Type B pancreatic cell (in vitro differentiated cells): ENCODE results near the gene PSME4. TPM values are rescaled to one million over a fixed set of nuclear protein-coding genes. Genes with fewer than 3 reads are reported as not detected.

Experiments
- DNase-seq: peaks from one replicate; pipeline ENCODE4 v3.0.0; 2021; ENCODE audit warnings: mixed read lengths; ENCODE audit not compliant: unreplicated experiment; ENCODE audit errors: extremely low spot score
- H3K27ac Mint-ChIP-seq: 2 replicates; pipeline ENCODE4 v1.8.0; 2021; ENCODE audit warnings: mild to moderate bottlenecking, mixed read lengths
- H3K27me3 Mint-ChIP-seq: 2 replicates; pipeline ENCODE4 v1.8.0; 2021; ENCODE audit warnings: mixed read lengths
- H3K36me3 Mint-ChIP-seq: 2 replicates; pipeline ENCODE4 v1.8.0; 2021; ENCODE audit warnings: mixed read lengths
- H3K4me1 Mint-ChIP-seq: one replicate; pipeline ENCODE4 v1.8.0; 2021; ENCODE audit warnings: mixed read lengths; ENCODE audit not compliant: unreplicated experiment
- H3K4me3 Mint-ChIP-seq: 2 replicates; pipeline ENCODE4 v1.8.0; 2021; ENCODE audit warnings: mild to moderate bottlenecking, mixed read lengths
- H3K9me3 Mint-ChIP-seq: 2 replicates; pipeline ENCODE4 v1.8.0; 2021; ENCODE audit warnings: mixed read lengths
- total RNA-seq: library from RNA; stranded (reverse); gene quantifications from 2 replicates; pipeline ENCODE4 v1.2.1, GENCODE V29; 2021; ENCODE audit warnings: low replicate concordance
- TF ChIP-seq, protein P1 (sequence below): fragments of 200-600 bp; sonication (generic); conservative IDR thresholded peaks from 2 replicates; pipeline ENCODE4 v1.5.0; 2021; ENCODE audit warnings: antibody characterized with exemption, mild to moderate bottlenecking

PSME4 gene
- total RNA-seq, 1 donor from 2014 or later = 65.6 TPM

DNA sequence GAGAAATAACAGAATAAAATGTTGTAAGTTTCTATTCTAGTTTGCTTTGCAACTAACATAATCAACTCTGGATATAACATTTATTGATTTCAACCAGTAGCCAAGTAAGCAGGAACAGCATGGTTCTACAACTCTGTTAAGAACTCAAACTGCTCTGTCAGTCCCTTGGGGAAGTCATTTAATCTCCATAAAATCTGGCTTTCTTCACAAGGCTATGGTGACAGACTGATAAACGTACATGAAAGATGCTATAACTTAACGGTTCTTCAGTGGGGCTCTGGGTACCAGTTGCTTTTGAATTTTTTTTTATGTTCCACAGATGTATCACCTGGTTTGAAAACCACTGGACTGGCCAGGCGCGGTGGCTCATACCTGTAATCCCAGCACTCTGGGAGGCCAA lies 10.3 kb downstream of the PSME4 start:
- Mint-ChIP-seq H3K27me3 (no peaks in the 10 kb centered on the region), H3K36me3 (peaks cover 5% of the 10 kb centered on the region), H3K4me1 (peaks cover 35% of the 10 kb centered on the region), H3K4me3 (no peak overlapping the region), H3K9me3 (no peaks in the 10 kb centered on the region), H3K27ac (no peak overlapping the region)
- TF ChIP-seq, protein P1, sequence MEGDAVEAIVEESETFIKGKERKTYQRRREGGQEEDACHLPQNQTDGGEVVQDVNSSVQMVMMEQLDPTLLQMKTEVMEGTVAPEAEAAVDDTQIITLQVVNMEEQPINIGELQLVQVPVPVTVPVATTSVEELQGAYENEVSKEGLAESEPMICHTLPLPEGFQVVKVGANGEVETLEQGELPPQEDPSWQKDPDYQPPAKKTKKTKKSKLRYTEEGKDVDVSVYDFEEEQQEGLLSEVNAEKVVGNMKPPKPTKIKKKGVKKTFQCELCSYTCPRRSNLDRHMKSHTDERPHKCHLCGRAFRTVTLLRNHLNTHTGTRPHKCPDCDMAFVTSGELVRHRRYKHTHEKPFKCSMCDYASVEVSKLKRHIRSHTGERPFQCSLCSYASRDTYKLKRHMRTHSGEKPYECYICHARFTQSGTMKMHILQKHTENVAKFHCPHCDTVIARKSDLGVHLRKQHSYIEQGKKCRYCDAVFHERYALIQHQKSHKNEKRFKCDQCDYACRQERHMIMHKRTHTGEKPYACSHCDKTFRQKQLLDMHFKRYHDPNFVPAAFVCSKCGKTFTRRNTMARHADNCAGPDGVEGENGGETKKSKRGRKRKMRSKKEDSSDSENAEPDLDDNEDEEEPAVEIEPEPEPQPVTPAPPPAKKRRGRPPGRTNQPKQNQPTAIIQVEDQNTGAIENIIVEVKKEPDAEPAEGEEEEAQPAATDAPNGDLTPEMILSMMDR = no peak
- DNase-seq = no peak

DNA sequence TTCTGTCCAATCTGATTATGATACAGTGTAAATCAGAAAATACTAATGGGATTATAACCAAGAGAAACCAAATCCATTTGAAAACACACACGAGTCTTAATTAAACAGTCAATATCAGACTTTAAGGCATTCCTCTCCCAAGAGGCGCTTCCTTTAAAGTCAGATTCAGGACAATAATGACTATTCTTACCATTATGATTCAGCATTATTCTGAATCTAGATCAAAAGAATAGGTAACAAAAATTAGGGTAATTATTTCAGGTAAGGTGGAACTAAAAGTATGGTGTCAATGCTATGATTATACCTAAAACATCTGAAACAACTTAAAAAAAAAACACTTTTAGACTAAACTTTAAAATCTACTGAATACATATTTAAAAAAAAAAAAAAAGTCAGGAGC lies 12.3 kb downstream of the PSME4 start:
- no peaks in the 10 kb centered on the region for H3K9me3 Mint-ChIP-seq
- no peak for DNase-seq
- H3K27ac Mint-ChIP-seq = no peak overlapping the region
- H3K4me1 Mint-ChIP-seq = peaks cover 28% of the 10 kb centered on the region
- peaks cover 5% of the 10 kb centered on the region for H3K36me3 Mint-ChIP-seq
- TF ChIP-seq, protein P1 = no peak
- no peak overlapping the region for H3K4me3 Mint-ChIP-seq
- no peaks in the 10 kb centered on the region for H3K27me3 Mint-ChIP-seq

DNA sequence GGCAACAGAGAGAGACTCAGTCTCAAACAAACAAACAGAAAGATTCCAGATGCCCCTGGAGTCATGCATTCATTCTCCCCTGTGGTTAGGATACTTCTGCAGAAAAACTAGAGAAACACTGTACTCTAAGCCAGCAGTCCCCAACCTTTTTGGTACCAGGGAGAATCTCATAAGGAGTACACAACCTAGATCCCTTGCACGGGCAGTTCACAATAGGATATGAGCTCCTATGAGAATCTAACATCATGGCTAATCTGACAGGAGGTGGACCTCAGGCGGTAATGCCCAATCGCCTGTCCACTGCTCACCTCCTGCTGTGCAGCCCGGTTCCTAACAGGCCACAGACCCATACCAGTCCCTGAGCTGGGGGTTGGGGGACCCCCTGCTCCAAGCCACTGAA lies 18.3 kb downstream of the PSME4 start:
- Mint-ChIP-seq H3K36me3 (peaks cover 6% of the 10 kb centered on the region), H3K27me3 (no peaks in the 10 kb centered on the region), H3K9me3 (no peaks in the 10 kb centered on the region), H3K4me1 (peaks cover 4% of the 10 kb centered on the region), H3K4me3 (no peak overlapping the region), H3K27ac (no peak overlapping the region)
- no peak for DNase-seq
- TF ChIP-seq, protein P1 = no peak

DNA sequence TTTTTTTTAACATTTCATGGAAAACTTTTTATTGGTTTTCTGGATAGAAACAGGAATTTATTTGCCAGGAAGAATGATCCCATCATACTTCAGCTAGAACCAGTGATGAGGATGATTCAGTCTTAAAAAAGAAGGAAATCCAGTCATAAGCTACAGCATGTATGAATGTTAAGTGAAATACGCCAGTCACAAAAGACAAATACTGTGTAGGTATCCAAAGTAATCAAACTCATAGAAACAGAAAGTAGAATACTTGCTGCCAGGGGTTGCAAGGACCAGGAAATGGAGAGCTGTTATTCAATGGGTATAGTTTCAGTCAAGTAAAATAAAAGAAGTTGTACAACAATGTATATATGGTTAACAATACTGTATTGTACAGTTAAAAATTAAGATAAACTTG lies 21.3 kb downstream of the PSME4 start:
- DNase-seq = no peak
- Mint-ChIP-seq H3K4me1 (no peaks in the 10 kb centered on the region), H3K36me3 (peaks cover 23% of the 10 kb centered on the region), H3K27ac (no peak overlapping the region), H3K27me3 (no peaks in the 10 kb centered on the region), H3K9me3 (no peaks in the 10 kb centered on the region), H3K4me3 (no peak overlapping the region)
- TF ChIP-seq, protein P1 = no peak

DNA sequence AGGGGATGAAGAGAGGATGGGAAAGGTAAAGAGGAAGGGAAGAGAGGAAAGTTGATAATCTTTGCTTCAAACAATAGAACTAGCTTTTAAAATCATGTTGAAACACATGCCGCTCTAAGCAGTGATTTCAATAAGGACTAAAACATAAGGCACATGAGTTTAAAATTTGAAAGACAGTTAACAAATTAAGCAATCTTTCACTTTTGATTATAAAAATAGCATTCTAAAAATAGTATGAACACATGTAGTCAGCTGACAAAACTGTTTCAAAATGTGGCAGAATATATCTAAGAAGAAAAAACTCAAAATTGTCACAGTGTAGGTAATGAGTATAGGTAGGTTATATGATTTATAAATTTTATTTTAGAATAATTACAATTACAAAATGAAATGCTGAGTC lies 25.3 kb downstream of the PSME4 start:
- TF ChIP-seq, protein P1 = no peak
- Mint-ChIP-seq H3K9me3 (no peaks in the 10 kb centered on the region), H3K27ac (no peak overlapping the region), H3K4me1 (no peaks in the 10 kb centered on the region), H3K4me3 (no peak overlapping the region), H3K27me3 (no peaks in the 10 kb centered on the region), H3K36me3 (peaks cover 26% of the 10 kb centered on the region)
- no peak for DNase-seq

DNA sequence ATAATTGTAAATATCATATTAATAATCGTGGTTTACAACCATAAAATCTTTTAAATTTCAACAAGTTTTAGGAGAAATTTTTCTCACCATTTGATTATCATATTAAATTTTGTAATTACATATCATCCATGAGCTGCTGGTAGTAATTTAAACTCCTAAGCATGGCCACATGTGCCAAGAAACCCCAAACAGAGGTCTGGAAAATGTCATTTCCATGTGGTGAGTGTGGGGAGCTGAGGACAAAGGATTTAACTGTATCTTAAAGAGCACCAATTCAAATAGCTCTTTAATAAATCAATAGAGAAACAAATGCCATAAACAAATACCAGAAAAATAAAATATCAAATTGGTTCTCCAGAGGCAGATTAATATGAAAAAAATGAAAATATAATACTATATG lies 26.3 kb downstream of the PSME4 start:
- H3K27me3 Mint-ChIP-seq = no peaks in the 10 kb centered on the region
- H3K9me3 Mint-ChIP-seq = no peaks in the 10 kb centered on the region
- no peak overlapping the region for H3K4me3 Mint-ChIP-seq
- peaks cover 26% of the 10 kb centered on the region for H3K36me3 Mint-ChIP-seq
- TF ChIP-seq, protein P1 = no peak
- H3K27ac Mint-ChIP-seq = no peak overlapping the region
- no peak for DNase-seq
- no peaks in the 10 kb centered on the region for H3K4me1 Mint-ChIP-seq
